Muscle of leg (tissue), 11 donors: Measurements from ENCODE around the gene RIPPLY3. TPM values are rescaled to one million over a fixed set of nuclear protein-coding genes. Genes with fewer than 3 reads are reported as not detected.
"Not testable (repeated sequence)": the region's sequence is repeated elsewhere in the genome, so short reads cannot be mapped to it uniquely, and the experiment has no call there.

Experiments
- DNase-seq: peaks from one replicate; pipeline ENCODE4 v3.0.0; 2013
- H3K27ac ChIP-seq: one replicate; pipeline ENCODE4 v1.5.1; 2013; ENCODE audit warnings: mild to moderate bottlenecking, low read length, control low read depth
- H3K27me3 ChIP-seq: one replicate; pipeline ENCODE4 v1.6.1; 2013; ENCODE audit warnings: low read length; ENCODE audit not compliant: control insufficient read depth, insufficient read depth
- H3K36me3 ChIP-seq: one replicate; pipeline ENCODE4 v1.6.1; 2013; ENCODE audit warnings: low read length; ENCODE audit not compliant: control insufficient read depth, insufficient read depth
- H3K4me1 ChIP-seq: one replicate; pipeline ENCODE4 v1.6.1; 2013; ENCODE audit warnings: low read length; ENCODE audit not compliant: control insufficient read depth, insufficient read depth
- H3K4me3 ChIP-seq: one replicate; pipeline ENCODE4 v1.5.1; 2013; ENCODE audit warnings: low read length, control low read depth
- H3K9me3 ChIP-seq: replicated peaks from 2 replicates; pipeline ENCODE4 v1.6.1; 2013; ENCODE audit warnings: low read depth, low read length; ENCODE audit not compliant: control insufficient read depth
- WGBS: methylation state at CpG from one replicate; pipeline ENCODE4 v1.1.5; 2013; ENCODE audit warnings: missing lambda C conversion rate; ENCODE audit not compliant: insufficient coverage; 5-methylcytosine and 5-hydroxymethylcytosine counted together
- polyA plus RNA-seq, 8 donors: library from polyadenylated mRNA; unstranded; fragments of 120-200 nt; gene quantifications; one replicate each; pipeline versions ENCODE4 v1.2.1 to v1.2.3, GENCODE V29; 2013; ENCODE audit warnings: inconsistent platforms in 1 of 8, low replicate concordance in 1 of 8; ENCODE audit not compliant: insufficient read length in 8 of 8, insufficient read depth in 1 of 8
- total RNA-seq: library from RNA; stranded (reverse); fragments of 120-200 nt; gene quantifications from one replicate; pipeline ENCODE4 v1.2.4, GENCODE V29; 2013

RIPPLY3 gene
- total and polyA plus RNA-seq, 9 donors: 0.09 to 0.50 (median 0.17) TPM

DNA sequence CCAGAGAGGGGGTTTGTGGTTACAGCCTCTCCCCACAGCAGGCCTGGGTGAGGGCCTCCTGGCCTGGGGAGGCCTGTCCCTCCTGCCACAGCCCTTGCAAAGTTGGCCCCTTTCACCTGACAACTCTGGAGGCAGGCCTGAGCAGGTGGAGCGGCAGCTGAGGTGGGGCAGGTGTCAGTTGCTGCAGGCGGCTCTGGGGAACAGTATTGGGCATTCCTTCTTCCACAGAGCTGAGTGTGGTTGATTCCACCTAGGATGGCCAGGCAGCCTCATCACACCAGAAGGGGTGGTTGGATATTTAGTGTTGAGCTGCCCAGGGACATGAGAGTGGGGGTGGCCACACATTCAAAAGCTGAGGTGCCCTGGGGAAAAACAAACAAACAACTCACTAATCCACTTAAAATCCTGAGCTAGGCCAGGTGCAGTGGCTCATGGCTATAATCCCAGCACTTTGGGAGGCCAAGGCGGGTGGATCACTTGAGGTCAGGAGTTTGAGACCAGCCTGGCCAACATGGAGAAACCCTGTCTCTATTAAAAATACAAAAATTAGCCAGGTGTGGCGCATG is 35.3 kb downstream of the RIPPLY3 start:
- no peak for DNase-seq
- no peak overlapping the region for H3K4me3 ChIP-seq
- no peaks in the 10 kb centered on the region for H3K27me3 ChIP-seq
- H3K9me3 ChIP-seq: no peaks in the 10 kb centered on the region
- no peak overlapping the region for H3K27ac ChIP-seq
- 82% methylated on average over 1 of the region's 4 CpGs for WGBS
- H3K4me1 ChIP-seq: peaks cover 2% of the 10 kb centered on the region
- no peaks in the 10 kb centered on the region for H3K36me3 ChIP-seq

DNA sequence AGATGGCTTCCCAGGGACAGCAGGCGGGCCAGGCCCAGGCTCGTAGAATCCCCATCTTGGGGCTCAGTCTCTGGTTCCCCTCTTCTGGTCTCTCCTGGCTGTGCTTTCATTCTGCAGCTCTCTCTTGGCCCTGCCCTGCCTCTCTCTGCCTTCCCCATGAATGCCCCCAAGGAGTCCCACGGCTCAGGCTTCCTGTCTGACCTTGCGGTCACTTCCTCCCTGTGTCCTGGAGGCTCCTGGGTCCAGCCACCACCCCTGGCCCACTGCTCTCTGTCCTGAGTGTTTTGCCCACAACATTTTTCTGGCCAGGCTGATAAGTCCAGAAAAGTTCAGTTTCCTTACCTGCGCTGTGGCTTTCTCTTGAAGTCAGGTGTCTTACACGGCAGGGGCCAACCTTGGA is 37.3 kb downstream of the RIPPLY3 start:
- H3K36me3 ChIP-seq: no peaks in the 10 kb centered on the region
- DNase-seq: no peak
- H3K4me1 ChIP-seq: peaks cover 2% of the 10 kb centered on the region
- H3K27ac ChIP-seq: no peak overlapping the region
- no peaks in the 10 kb centered on the region for H3K9me3 ChIP-seq
- WGBS: 75% methylated on average over 6 of the region's 6 CpGs
- H3K27me3 ChIP-seq: no peaks in the 10 kb centered on the region
- H3K4me3 ChIP-seq: no peak overlapping the region

DNA sequence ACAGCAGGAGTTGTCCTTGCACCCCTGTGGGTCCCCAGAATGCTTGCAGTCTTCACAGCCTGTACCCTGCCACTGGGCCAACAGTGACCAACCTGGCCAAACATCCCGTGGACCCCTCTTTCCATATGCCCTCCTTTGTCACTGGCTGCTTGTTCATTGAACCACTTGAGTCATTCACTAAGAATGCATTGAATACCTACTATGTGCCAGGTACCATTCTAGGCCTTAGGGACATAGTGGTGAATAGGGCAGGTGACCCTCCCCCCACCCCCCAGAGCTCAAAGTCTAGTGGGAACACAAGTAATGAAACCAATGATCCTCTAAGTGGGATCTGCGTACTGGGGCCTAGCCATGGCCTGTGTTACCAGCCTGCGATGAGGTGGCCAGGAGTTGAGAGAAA is 38.1 kb downstream of the RIPPLY3 start:
- H3K36me3 ChIP-seq: no peaks in the 10 kb centered on the region
- peaks cover 2% of the 10 kb centered on the region for H3K4me1 ChIP-seq
- no peak overlapping the region for H3K4me3 ChIP-seq
- DNase-seq: no peak
- no peaks in the 10 kb centered on the region for H3K9me3 ChIP-seq
- H3K27ac ChIP-seq: no peak overlapping the region
- WGBS: 100% methylated on average over 2 of the region's 3 CpGs
- H3K27me3 ChIP-seq: no peaks in the 10 kb centered on the region

DNA sequence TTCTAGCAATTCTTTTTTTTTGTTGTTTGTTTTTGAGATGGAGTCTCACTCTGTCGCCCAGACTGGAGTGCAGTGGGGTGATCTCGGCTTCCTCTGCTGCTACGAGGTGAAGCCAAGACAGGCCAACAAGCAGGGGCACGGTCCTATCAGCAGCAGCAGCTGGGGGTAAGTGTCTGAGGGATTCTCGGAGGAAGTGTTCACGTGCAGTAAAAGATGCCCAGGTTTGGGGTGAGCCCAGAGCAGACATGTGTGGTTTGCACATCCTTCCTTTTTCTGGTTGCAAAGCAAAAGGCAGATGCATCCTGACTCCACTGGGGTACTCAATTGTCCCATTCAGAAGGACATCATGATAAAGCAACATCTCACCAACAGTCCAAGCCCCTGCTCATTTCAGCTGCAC is 38.6 kb downstream of the RIPPLY3 start:
- Histone ChIP-seq H3K27ac (no peak overlapping the region), H3K36me3 (no peaks in the 10 kb centered on the region), H3K4me1 (peaks cover 2% of the 10 kb centered on the region), H3K9me3 (no peaks in the 10 kb centered on the region), H3K4me3 (no peak overlapping the region), H3K27me3 (no peaks in the 10 kb centered on the region)
- 81% methylated on average over 5 of the region's 6 CpGs for WGBS
- DNase-seq: no peak

DNA sequence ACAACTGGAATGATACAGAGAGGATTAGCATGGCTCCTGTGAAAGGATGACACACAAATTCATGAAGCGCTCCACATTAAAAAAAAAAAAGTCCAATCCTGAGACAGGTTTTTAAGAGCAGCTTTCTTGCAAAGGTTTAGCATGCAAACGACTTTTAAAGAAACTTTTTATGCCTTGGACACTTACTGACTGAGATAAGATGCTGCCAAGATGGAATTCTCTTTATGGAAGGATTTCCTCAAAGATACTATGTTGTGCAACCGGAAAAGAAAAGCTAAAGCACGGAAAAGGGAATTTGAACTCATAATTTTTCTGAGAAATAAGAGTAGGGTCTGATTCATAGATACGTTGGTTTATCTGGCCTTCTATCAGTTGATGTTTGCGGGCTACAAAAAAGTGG is 39.1 kb downstream of the RIPPLY3 start:
- Histone ChIP-seq H3K4me3 (no peak overlapping the region), H3K27ac (no peak overlapping the region), H3K27me3 (no peaks in the 10 kb centered on the region), H3K36me3 (no peaks in the 10 kb centered on the region), H3K4me1 (peaks cover 2% of the 10 kb centered on the region), H3K9me3 (no peaks in the 10 kb centered on the region)
- DNase-seq: no peak
- 86% methylated on average over 5 of the region's 6 CpGs for WGBS

DNA sequence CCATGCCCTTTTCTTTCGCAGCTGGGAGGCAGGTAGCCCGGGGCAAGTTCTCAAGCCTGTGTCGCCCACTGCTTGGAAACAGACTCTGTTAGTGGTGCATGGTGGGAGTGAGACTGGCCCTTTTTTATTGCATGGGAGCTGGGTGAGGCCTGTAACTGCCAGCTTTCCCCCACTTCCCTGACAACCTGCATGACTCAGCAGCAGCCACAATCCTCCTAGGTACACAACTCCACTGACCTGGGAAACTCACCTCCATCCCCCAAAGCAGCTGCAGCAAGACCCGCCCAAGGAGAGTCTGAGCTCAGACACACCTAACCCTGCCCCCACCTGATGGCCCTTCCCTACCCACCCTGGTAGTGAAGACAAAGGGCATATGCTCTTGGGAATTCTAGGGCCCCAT is 40.6 kb downstream of the RIPPLY3 start:
- H3K36me3 ChIP-seq: no peaks in the 10 kb centered on the region
- no CpG with 5 or more reads among the region's 4 CpGs for WGBS
- no peak for DNase-seq

DNA sequence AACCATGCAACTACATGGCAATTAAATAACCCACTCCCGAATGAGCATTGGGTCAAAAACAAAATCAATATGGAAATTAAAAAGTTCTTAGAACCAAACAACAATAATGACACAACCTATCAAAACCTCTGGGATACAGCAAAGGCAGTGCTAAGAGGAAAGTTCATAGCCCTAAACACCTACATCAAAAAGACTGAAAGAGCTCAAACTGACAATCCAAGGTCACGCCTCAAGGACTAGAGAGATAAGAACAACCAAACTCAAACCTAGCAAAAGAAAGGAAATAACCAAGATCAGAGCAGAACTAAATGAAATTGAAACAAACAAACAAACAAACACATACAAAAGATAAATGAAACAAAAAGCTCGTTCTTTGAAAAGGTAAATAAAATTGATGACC is 43.2 kb downstream of the RIPPLY3 start:
- not testable (repeated sequence) for H3K27ac ChIP-seq, DNase-seq, H3K4me1 ChIP-seq, H3K4me3 ChIP-seq, H3K27me3 ChIP-seq, H3K36me3 ChIP-seq, H3K9me3 ChIP-seq
- WGBS: no CpG with 5 or more reads among the region's 3 CpGs

More for the DNA sequence above, 40.6 kb downstream of the RIPPLY3 start:
- H3K27ac ChIP-seq: no peak overlapping the region
- no peak overlapping the region for H3K4me3 ChIP-seq
- H3K9me3 ChIP-seq: no peaks in the 10 kb centered on the region
- H3K4me1 ChIP-seq: peaks cover 2% of the 10 kb centered on the region
- H3K27me3 ChIP-seq: no peaks in the 10 kb centered on the region

DNA sequence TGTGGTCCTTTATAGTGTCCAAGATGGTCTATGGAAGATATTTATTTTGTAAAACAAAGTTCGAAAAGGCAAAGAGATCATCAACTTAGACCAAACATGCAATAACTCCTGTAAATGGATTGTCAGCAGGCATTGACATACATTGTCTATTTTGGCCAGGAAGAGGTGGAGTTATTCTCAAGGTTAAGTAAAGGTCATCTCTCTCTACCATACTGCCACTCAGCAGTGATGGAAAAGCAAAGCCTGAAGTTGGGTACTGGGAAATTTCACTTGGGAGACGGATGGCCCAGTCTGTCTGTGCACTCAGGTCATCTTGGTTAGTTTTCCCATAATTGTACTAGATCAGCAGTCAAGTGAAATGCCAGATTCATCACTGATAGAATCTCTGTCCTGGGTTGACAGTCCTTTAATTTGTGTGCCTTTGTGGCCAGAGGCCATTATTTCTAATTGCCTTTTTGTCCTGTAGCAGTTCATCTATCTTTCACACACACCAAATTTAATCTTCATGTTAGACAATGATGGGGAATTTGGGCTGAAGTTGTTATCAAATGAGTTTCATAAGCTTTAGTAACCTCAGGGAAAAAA is 48.9 kb downstream of the RIPPLY3 start:
- Histone ChIP-seq H3K27me3 (no peaks in the 10 kb centered on the region), H3K4me1 (peaks cover 7% of the 10 kb centered on the region), H3K27ac (no peak overlapping the region), H3K9me3 (no peaks in the 10 kb centered on the region), H3K36me3 (no peaks in the 10 kb centered on the region), H3K4me3 (no peak overlapping the region)
- WGBS: no CpG with 5 or more reads among the region's 2 CpGs
- no peak for DNase-seq

DNA sequence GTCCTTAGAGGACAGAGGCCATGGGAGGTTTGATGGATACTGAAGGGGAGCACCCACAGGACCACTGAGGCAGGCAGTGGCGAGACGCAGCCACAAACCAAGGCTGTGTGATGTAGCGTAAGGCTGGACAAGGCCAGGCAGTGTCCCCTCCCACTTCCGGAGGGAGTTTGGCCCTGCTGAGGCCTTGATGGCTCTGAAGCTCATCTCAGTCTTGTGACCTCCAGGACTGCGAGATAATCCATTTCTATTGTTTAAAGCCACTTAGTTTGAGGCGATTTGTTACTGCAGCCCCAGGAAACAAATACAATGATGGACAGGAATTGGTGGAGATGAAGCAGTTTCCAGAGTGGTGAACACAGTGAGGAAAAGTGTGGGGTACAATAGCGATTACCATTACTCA is 51.1 kb downstream of the RIPPLY3 start:
- WGBS: 92% methylated on average over 5 of the region's 7 CpGs
- Histone ChIP-seq H3K4me1 (peaks cover 15% of the 10 kb centered on the region), H3K27ac (no peak overlapping the region), H3K9me3 (no peaks in the 10 kb centered on the region), H3K36me3 (no peaks in the 10 kb centered on the region), H3K27me3 (no peaks in the 10 kb centered on the region), H3K4me3 (no peak overlapping the region)
- DNase-seq: no peak

DNA sequence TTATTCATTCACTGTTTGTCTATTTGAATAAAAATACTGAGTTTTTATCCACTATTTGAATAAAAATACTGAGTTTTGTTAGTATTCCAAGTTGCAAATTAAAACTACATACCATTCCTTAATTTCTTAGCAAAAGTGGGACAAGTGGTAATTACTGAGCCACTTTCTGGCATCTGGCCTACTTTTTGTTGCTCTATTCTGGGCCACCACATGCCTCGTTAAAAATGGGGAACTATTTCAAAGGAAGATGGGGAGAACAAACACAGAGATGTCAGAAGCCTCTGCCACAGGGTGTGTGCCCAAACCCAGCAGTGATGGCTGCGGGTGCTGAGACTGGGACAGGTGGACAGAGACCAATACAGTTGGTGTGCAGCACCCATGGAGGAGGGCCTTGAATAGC is 51.8 kb downstream of the RIPPLY3 start:
- no peaks in the 10 kb centered on the region for H3K27me3 ChIP-seq
- no peaks in the 10 kb centered on the region for H3K36me3 ChIP-seq
- DNase-seq: no peak
- H3K4me3 ChIP-seq: no peak overlapping the region
- no peak overlapping the region for H3K27ac ChIP-seq
- peaks cover 15% of the 10 kb centered on the region for H3K4me1 ChIP-seq
- no peaks in the 10 kb centered on the region for H3K9me3 ChIP-seq
- 100% methylated on average over 1 of the region's 2 CpGs for WGBS

DNA sequence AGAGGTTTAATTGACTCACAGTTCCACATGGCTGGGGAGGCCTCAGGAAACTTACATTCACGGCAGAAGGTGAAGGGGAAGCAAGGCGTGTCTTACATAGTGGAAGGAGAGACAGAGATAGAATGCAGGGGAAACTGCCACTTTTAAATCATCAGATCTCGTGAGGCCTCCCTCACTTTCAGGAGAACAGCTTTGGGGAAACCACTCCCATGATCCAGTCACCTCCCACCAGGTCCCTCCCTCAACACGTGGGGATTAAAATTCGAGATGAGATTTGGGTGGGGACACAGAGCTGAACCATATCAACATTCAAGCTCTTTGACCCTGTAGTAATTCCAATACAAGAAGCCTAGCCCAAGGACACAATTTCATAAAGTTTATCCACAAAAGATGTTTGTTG is 52.7 kb downstream of the RIPPLY3 start:
- WGBS: 55% methylated on average over 2 of the region's 5 CpGs
- H3K4me3 ChIP-seq: no peak overlapping the region
- no peaks in the 10 kb centered on the region for H3K9me3 ChIP-seq
- no peaks in the 10 kb centered on the region for H3K27me3 ChIP-seq
- H3K27ac ChIP-seq: no peak overlapping the region
- H3K4me1 ChIP-seq: peaks cover 15% of the 10 kb centered on the region
- no peaks in the 10 kb centered on the region for H3K36me3 ChIP-seq
- no peak for DNase-seq
